ENCODE results near the gene CELA1.
"Not testable (repeated sequence)": the region's sequence is repeated elsewhere in the genome, so short reads cannot be mapped to it uniquely, and the experiment has no call there.

DNA sequence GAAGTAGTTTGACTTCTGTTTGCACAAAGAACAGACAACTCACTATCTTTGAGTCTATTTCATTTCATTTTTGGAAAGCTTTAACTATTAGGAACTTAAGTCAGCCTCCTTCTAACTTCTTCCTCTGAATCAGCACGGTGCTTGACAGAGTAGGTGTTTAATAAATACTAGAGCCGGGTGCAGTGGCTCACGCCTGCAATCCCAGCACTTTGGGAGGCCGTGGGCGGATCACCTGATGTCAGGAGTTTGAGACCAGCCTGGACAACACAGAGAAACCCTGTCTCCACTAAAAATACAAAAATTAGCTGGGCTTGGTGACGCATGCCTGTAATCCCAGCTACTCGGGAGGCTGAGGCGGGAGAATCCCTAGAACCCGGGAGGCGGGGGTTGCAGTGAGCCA is 45.7 kb downstream of the CELA1 start:
- TF ChIP-seq POLR2AphosphoS5 (IDR thresholded peaks at IDR 0.05; ENCODE audit: low read depth, low read length); EP300 (IDR thresholded peaks at IDR 0.05; ENCODE audit: borderline replicate concordance in 1 of 2, low read depth in 1 of 2, low read length in 1 of 2); GABPA (IDR thresholded peaks at IDR 0.05; ENCODE audit: low read depth); ELF1 (IDR thresholded peaks at IDR 0.05); SIN3A (IDR thresholded peaks at IDR 0.05; ENCODE audit: borderline replicate concordance, low read depth, low read length); RAD21 (IDR thresholded peaks at IDR 0.05; ENCODE audit: low read length); SMC3 (IDR thresholded peaks at IDR 0.05; ENCODE audit: low read depth, low read length); TAF1 (IDR thresholded peaks at IDR 0.05; ENCODE audit: borderline replicate concordance, low read depth, low read length); RFX5 (IDR thresholded peaks at IDR 0.05; ENCODE audit: low read length); JUND (IDR thresholded peaks at IDR 0.05): not testable (repeated sequence)
- TF ChIP-seq, protein P1, sequence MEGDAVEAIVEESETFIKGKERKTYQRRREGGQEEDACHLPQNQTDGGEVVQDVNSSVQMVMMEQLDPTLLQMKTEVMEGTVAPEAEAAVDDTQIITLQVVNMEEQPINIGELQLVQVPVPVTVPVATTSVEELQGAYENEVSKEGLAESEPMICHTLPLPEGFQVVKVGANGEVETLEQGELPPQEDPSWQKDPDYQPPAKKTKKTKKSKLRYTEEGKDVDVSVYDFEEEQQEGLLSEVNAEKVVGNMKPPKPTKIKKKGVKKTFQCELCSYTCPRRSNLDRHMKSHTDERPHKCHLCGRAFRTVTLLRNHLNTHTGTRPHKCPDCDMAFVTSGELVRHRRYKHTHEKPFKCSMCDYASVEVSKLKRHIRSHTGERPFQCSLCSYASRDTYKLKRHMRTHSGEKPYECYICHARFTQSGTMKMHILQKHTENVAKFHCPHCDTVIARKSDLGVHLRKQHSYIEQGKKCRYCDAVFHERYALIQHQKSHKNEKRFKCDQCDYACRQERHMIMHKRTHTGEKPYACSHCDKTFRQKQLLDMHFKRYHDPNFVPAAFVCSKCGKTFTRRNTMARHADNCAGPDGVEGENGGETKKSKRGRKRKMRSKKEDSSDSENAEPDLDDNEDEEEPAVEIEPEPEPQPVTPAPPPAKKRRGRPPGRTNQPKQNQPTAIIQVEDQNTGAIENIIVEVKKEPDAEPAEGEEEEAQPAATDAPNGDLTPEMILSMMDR (IDR thresholded peaks at IDR 0.05), result not testable (repeated sequence)
- TF ChIP-seq, protein P2, sequence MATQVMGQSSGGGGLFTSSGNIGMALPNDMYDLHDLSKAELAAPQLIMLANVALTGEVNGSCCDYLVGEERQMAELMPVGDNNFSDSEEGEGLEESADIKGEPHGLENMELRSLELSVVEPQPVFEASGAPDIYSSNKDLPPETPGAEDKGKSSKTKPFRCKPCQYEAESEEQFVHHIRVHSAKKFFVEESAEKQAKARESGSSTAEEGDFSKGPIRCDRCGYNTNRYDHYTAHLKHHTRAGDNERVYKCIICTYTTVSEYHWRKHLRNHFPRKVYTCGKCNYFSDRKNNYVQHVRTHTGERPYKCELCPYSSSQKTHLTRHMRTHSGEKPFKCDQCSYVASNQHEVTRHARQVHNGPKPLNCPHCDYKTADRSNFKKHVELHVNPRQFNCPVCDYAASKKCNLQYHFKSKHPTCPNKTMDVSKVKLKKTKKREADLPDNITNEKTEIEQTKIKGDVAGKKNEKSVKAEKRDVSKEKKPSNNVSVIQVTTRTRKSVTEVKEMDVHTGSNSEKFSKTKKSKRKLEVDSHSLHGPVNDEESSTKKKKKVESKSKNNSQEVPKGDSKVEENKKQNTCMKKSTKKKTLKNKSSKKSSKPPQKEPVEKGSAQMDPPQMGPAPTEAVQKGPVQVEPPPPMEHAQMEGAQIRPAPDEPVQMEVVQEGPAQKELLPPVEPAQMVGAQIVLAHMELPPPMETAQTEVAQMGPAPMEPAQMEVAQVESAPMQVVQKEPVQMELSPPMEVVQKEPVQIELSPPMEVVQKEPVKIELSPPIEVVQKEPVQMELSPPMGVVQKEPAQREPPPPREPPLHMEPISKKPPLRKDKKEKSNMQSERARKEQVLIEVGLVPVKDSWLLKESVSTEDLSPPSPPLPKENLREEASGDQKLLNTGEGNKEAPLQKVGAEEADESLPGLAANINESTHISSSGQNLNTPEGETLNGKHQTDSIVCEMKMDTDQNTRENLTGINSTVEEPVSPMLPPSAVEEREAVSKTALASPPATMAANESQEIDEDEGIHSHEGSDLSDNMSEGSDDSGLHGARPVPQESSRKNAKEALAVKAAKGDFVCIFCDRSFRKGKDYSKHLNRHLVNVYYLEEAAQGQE (IDR thresholded peaks at IDR 0.05; ENCODE audit: low read depth, low read length), result not testable (repeated sequence)

All from SK-N-SH (cell line).